ENCODE data around the gene CEP89. TPM values are rescaled to one million over a fixed set of nuclear protein-coding genes. Genes with fewer than 3 reads are reported as not detected.
"Not testable (repeated sequence)": the region's sequence is repeated elsewhere in the genome, so short reads cannot be mapped to it uniquely, and the experiment has no call there.

Gene CEP89
- total and polyA plus RNA-seq, 4 donors, result 8.7 to 18.7 (median 14.0) TPM

DNA sequence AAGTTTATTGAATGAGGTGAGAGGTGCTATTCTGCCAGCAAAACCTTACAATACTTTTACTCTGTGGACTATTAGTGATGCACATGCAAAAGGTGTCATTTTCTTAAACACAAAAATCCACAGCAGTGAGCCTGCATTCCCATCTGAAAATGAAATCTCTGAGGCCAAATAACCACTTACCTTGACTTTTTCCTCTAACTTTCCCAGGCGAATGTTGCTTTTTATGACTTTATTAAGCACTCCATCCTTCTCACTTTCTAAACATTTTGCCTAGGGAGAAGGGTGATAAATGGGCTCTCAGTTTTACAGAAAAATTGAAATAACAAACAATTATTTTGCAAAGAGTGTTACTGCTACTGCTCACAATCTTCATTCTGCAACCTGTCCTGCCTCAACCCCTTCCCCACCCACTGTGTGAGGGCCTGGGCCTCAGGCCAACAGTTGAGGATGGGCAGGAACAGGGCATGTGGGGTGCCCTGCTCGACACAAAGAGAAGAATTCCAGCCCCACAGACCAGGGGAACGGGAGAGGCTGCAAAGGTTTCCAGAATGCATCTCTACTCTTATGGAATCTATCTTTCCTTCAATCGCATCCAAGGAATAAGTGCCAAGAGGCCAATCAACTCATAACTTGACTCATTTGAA is 84.1 kb downstream of the CEP89 start:
- no peak overlapping the region for H3K9ac ChIP-seq (ENCODE audit: insufficient read depth in 1 of 2, low read length in 2 of 2)
- ATAC-seq (ENCODE audit: insufficient read depth, low FRiP score), result no peak
- H3K27ac ChIP-seq (ENCODE audit: low read depth in 1 of 2, low read length in 1 of 2), result no peak overlapping the region
- no peak overlapping the region for H3K4me3 ChIP-seq
- no peaks in the 10 kb centered on the region for H3K4me1 ChIP-seq (ENCODE audit: control insufficient read depth in 5 of 5, insufficient read depth in 5 of 5, low read length in 5 of 5)
- WGBS, 2 donors, result 92 to 97% methylated on average over 4 of the region's 4 CpGs
- peaks cover 5 to 19% (median 12%) of the 10 kb centered on the region in 4 donors for H3K36me3 ChIP-seq (ENCODE audit: control insufficient read depth in 4 of 4, insufficient read depth in 4 of 4, low read length in 4 of 4)
- no peak for DNase-seq
- H3K27me3 ChIP-seq (ENCODE audit: control insufficient read depth in 3 of 3, insufficient read depth in 3 of 3, low read length in 2 of 3), result no peaks in the 10 kb centered on the region
- TF ChIP-seq, protein P1, sequence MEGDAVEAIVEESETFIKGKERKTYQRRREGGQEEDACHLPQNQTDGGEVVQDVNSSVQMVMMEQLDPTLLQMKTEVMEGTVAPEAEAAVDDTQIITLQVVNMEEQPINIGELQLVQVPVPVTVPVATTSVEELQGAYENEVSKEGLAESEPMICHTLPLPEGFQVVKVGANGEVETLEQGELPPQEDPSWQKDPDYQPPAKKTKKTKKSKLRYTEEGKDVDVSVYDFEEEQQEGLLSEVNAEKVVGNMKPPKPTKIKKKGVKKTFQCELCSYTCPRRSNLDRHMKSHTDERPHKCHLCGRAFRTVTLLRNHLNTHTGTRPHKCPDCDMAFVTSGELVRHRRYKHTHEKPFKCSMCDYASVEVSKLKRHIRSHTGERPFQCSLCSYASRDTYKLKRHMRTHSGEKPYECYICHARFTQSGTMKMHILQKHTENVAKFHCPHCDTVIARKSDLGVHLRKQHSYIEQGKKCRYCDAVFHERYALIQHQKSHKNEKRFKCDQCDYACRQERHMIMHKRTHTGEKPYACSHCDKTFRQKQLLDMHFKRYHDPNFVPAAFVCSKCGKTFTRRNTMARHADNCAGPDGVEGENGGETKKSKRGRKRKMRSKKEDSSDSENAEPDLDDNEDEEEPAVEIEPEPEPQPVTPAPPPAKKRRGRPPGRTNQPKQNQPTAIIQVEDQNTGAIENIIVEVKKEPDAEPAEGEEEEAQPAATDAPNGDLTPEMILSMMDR (IDR thresholded peaks at IDR 0.05; ENCODE audit: control extremely low read depth, extremely low read depth), result no peak
- peaks cover 2 to 6% (median 6%) of the 10 kb centered on the region in 4 donors for H3K9me3 ChIP-seq (ENCODE audit: control insufficient read depth in 4 of 4, insufficient read depth in 3 of 4, low read length in 3 of 4)

DNA sequence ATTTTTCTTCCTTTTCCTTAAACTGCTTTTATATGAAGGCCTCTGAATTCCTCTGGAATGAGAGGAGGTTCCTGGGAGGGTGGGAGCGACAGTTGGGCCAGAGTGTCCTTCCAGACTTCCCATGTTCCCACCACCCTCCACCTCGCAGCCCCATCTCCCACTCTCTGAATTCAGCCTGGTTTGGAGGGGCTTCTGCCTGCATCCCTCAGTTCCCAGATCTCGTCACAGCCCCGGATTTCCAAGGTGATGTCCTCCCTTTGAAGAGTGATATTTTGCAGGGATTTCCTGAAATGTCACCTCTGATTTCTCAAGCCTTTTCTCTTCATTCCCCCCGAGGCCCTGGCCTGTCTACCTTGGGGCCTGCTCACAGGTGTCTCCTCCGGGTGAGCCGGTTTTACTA is 85.5 kb downstream of the CEP89 start:
- no peak overlapping the region for H3K4me3 ChIP-seq
- peaks cover 5 to 16% (median 11%) of the 10 kb centered on the region in 4 donors for H3K36me3 ChIP-seq (ENCODE audit: control insufficient read depth in 4 of 4, insufficient read depth in 4 of 4, low read length in 4 of 4)
- H3K27me3 ChIP-seq (ENCODE audit: control insufficient read depth in 3 of 3, insufficient read depth in 3 of 3, low read length in 2 of 3), result no peaks in the 10 kb centered on the region
- WGBS, 2 donors, result 95% methylated on average over 7 of the region's 7 CpGs
- H3K9me3 ChIP-seq (ENCODE audit: control insufficient read depth in 4 of 4, insufficient read depth in 3 of 4, low read length in 3 of 4), result peaks cover 0 to 3% (median 0%) of the 10 kb centered on the region in 4 donors
- DNase-seq (no peak), ATAC-seq (ENCODE audit: insufficient read depth, low FRiP score) (no peak)
- TF ChIP-seq, protein P1 (IDR thresholded peaks at IDR 0.05; ENCODE audit: control extremely low read depth, extremely low read depth), result no peak
- H3K27ac ChIP-seq (ENCODE audit: low read depth in 1 of 2, low read length in 1 of 2), result no peak overlapping the region
- no peak overlapping the region for H3K9ac ChIP-seq (ENCODE audit: insufficient read depth in 1 of 2, low read length in 2 of 2)
- H3K4me1 ChIP-seq (ENCODE audit: control insufficient read depth in 5 of 5, insufficient read depth in 5 of 5, low read length in 5 of 5), result no peaks in the 10 kb centered on the region

DNA sequence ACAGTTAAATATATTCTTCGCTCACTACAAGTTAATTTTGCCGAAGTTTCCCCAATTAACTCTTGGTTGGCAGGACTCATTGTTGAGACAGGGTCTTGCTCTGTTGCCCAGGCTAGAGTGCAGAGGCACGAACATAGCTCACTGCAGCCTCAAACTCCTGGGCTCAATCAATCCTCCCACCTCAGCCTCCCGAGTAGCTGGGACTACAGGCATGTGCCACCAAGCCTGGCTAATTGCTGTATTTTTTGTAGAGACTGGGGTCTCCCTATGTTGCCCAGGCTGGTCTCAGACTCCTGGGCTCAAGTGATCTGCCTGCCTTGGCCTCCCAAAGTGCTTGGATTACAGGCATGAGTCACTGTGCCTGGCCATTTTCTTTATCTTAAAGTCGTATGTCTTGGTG is 86.5 kb downstream of the CEP89 start:
- not testable (repeated sequence) for ATAC-seq (ENCODE audit: insufficient read depth, low FRiP score)
- WGBS, 2 donors, result 87 to 93% methylated on average over 5 of the region's 5 CpGs
- H3K36me3 ChIP-seq (ENCODE audit: control insufficient read depth in 4 of 4, insufficient read depth in 4 of 4, low read length in 4 of 4), result peaks cover 5 to 10% (median 7%) of the 10 kb centered on the region in 4 donors

DNA sequence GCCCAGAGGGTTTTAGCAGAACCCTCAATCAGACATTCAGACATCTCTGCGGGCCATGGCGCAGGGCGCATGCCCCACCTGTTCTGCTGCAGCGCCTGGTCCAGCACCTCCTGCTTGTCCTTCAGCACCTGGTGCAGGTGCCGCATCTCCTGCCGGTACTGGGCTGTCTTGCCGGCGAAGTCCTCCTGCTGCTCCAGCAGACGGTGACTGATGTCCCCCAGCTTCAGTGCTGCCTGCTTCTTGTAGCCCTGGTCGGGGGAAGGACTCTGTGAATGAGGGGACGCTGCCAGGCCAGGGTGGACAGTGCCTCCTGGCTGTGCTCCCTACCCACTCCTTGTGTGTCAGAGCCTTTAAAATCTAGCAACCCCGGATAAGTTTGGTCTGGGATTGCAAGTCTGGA is 90.0 kb downstream of the CEP89 start:
- no peaks in the 10 kb centered on the region for H3K4me1 ChIP-seq (ENCODE audit: control insufficient read depth in 5 of 5, insufficient read depth in 5 of 5, low read length in 5 of 5)
- 94% methylated on average over 12 of the region's 12 CpGs for WGBS, 2 donors

More for the DNA sequence above, 86.5 kb downstream of the CEP89 start:
- H3K27me3 ChIP-seq (ENCODE audit: control insufficient read depth in 3 of 3, insufficient read depth in 3 of 3, low read length in 2 of 3); H3K9me3 ChIP-seq (ENCODE audit: control insufficient read depth in 4 of 4, insufficient read depth in 3 of 4, low read length in 3 of 4); H3K9ac ChIP-seq (ENCODE audit: insufficient read depth in 1 of 2, low read length in 2 of 2); DNase-seq; H3K27ac ChIP-seq (ENCODE audit: low read depth in 1 of 2, low read length in 1 of 2); H3K4me3 ChIP-seq; H3K4me1 ChIP-seq (ENCODE audit: control insufficient read depth in 5 of 5, insufficient read depth in 5 of 5, low read length in 5 of 5): not testable (repeated sequence)

More for the DNA sequence above, 90.0 kb downstream of the CEP89 start:
- H3K9me3 ChIP-seq (ENCODE audit: control insufficient read depth in 4 of 4, insufficient read depth in 3 of 4, low read length in 3 of 4), result no peaks in the 10 kb centered on the region
- H3K9ac ChIP-seq (ENCODE audit: insufficient read depth in 1 of 2, low read length in 2 of 2), result no peak overlapping the region
- H3K27me3 ChIP-seq (ENCODE audit: control insufficient read depth in 3 of 3, insufficient read depth in 3 of 3, low read length in 2 of 3), result no peaks in the 10 kb centered on the region
- no peak overlapping the region for H3K4me3 ChIP-seq
- no peak overlapping the region for H3K27ac ChIP-seq (ENCODE audit: low read depth in 1 of 2, low read length in 1 of 2)
- TF ChIP-seq, protein P1 (IDR thresholded peaks at IDR 0.05; ENCODE audit: control extremely low read depth, extremely low read depth), result no peak
- H3K36me3 ChIP-seq (ENCODE audit: control insufficient read depth in 4 of 4, insufficient read depth in 4 of 4, low read length in 4 of 4), result peaks cover 0 to 17% (median 3%) of the 10 kb centered on the region in 4 donors
- ATAC-seq (ENCODE audit: insufficient read depth, low FRiP score), result no peak
- no peak for DNase-seq

All from lung (tissue), 12 donors.